B cell (primary cell): ENCODE results near the gene CASR.

Experiments used
- CTCF ChIP-seq: fragments of 200-600 bp; IDR thresholded peaks from one replicate; pipeline ENCODE4 v1.8.0; 2022; ENCODE audit warnings: antibody characterized with exemption, mild to moderate bottlenecking
- EZH2 ChIP-seq: IDR thresholded peaks from 2 replicates; pipeline ENCODE4 v1.6.1; 2012; ENCODE audit warnings: borderline replicate concordance, low read depth, mild to moderate bottlenecking, moderate library complexity, low read length; ENCODE audit not compliant: insufficient read depth, poor library complexity, severe bottlenecking

GRCh38 chr3:122301063-122301462 is 117.6 kb downstream of the CASR start:
- TF ChIP-seq CTCF: no peak
- no peak for TF ChIP-seq EZH2
